Type B pancreatic cell (in vitro differentiated cells): ENCODE data around the gene ADGRG6. TPM values are rescaled to one million over a fixed set of nuclear protein-coding genes. Genes with fewer than 3 reads are reported as not detected.

Experiments used
- DNase-seq: peaks from one replicate; pipeline ENCODE4 v3.0.0; 2021; ENCODE audit warnings: mixed read lengths; ENCODE audit not compliant: unreplicated experiment; ENCODE audit errors: extremely low spot score
- H3K27ac Mint-ChIP-seq: 2 replicates; pipeline ENCODE4 v1.8.0; 2021; ENCODE audit warnings: mild to moderate bottlenecking, mixed read lengths
- H3K27me3 Mint-ChIP-seq: 2 replicates; pipeline ENCODE4 v1.8.0; 2021; ENCODE audit warnings: mixed read lengths
- H3K36me3 Mint-ChIP-seq: 2 replicates; pipeline ENCODE4 v1.8.0; 2021; ENCODE audit warnings: mixed read lengths
- H3K4me1 Mint-ChIP-seq: one replicate; pipeline ENCODE4 v1.8.0; 2021; ENCODE audit warnings: mixed read lengths; ENCODE audit not compliant: unreplicated experiment
- H3K4me3 Mint-ChIP-seq: 2 replicates; pipeline ENCODE4 v1.8.0; 2021; ENCODE audit warnings: mild to moderate bottlenecking, mixed read lengths
- H3K9me3 Mint-ChIP-seq: 2 replicates; pipeline ENCODE4 v1.8.0; 2021; ENCODE audit warnings: mixed read lengths
- total RNA-seq: library from RNA; stranded (reverse); gene quantifications from 2 replicates; pipeline ENCODE4 v1.2.1, GENCODE V29; 2021; ENCODE audit warnings: low replicate concordance
- TF ChIP-seq, protein P1 (sequence below): fragments of 200-600 bp; sonication (generic); conservative IDR thresholded peaks from 2 replicates; pipeline ENCODE4 v1.5.0; 2021; ENCODE audit warnings: antibody characterized with exemption, mild to moderate bottlenecking

Gene ADGRG6
- total RNA-seq, 1 donor from 2014 or later = 26.7 TPM

DNA sequence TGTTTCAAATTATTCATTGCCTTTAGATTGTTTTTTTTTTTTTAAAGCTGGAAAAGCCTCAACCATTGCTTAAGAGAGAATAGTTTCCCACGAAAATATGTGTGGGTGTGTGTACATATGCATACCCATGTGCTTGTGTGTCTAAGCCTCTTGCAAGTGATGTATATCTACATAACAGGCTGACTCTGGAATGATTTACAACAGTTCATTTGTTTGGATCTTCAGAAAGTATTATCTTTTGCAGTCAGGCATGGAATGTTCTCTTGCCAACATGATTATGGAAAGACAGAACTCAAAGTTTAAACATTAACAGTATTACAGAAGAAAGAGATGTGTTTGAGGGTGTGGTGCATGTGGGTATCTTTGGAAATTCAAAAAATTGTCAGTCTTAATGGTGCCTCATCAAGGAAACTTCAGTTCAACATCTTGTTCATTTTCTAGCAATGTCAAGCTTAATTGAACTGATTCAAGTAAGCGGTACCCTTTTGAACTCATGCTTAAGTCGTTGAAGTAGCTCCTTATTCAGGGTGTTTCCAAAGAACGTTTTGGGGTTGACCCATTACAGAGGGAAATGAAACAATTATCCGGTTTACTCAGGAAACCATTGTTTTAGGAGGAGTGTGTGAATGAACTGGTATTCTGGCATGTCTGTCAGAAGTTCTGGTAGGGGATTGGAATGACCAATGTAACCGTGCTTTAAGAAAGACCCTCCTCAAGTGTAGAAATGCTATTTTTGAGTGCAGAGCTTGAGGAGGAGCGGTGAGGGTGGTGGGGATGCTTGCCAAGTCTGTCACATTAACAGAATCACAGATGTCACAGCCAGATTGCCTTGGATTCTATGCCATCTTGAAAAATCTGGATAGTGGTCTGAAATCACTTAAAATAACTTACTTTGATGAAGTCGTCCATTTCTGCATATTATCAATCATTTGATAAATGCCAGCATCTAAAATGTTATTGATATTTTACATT lies 60.3 kb downstream of the ADGRG6 start:
- Mint-ChIP-seq H3K27ac (peak overlapping the region; percentile 73), H3K4me3 (peak overlapping the region; percentile 12), H3K27me3 (no peaks in the 10 kb centered on the region), H3K9me3 (peaks cover 6% of the 10 kb centered on the region), H3K36me3 (no peaks in the 10 kb centered on the region), H3K4me1 (peaks cover 15% of the 10 kb centered on the region)
- TF ChIP-seq, protein P1, sequence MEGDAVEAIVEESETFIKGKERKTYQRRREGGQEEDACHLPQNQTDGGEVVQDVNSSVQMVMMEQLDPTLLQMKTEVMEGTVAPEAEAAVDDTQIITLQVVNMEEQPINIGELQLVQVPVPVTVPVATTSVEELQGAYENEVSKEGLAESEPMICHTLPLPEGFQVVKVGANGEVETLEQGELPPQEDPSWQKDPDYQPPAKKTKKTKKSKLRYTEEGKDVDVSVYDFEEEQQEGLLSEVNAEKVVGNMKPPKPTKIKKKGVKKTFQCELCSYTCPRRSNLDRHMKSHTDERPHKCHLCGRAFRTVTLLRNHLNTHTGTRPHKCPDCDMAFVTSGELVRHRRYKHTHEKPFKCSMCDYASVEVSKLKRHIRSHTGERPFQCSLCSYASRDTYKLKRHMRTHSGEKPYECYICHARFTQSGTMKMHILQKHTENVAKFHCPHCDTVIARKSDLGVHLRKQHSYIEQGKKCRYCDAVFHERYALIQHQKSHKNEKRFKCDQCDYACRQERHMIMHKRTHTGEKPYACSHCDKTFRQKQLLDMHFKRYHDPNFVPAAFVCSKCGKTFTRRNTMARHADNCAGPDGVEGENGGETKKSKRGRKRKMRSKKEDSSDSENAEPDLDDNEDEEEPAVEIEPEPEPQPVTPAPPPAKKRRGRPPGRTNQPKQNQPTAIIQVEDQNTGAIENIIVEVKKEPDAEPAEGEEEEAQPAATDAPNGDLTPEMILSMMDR = no peak
- no peak for DNase-seq

DNA sequence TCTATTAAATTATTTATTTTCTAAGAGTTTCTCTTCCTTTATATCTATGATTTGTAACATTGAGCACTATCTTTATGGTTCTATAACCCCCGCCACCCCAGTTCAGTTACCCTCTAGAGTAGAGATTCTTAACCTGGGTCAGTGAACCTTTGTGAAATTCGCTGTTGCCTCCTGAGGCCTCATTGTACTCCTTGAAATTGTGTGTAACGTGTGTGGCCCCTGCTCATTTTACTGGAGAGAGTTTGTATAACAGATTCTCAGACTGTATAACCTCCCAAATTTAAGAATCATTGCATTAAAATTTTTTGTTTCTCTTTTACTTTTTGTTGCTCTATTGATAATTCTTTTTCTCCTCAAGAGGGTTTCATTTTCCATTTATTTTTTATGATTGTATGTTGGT lies 65.3 kb downstream of the ADGRG6 start:
- Mint-ChIP-seq H3K4me1 (peaks cover 3% of the 10 kb centered on the region), H3K4me3 (no peak overlapping the region), H3K27ac (no peak overlapping the region), H3K27me3 (no peaks in the 10 kb centered on the region), H3K36me3 (no peaks in the 10 kb centered on the region), H3K9me3 (peaks cover 2% of the 10 kb centered on the region)
- DNase-seq = no peak
- TF ChIP-seq, protein P1 = no peak

DNA sequence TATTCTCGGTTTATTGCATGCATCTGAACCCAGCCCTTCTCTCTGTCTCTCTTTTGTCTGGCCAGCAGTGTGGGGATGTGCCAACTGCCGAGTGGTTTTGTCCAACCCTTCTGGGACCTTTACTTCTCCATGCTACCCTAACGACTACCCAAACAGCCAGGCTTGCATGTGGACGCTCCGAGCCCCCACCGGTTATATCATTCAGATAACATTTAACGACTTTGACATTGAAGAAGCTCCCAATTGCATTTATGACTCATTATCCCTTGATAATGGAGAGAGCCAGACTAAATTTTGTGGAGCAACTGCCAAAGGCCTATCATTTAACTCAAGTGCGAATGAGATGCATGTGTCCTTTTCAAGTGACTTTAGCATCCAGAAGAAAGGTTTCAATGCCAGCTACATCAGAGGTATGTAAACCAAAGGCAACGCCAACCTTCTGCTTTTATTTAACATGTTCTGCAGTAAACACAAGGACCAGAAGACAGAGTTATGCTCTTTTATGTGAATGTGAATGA lies 65.8 kb downstream of the ADGRG6 start:
- Mint-ChIP-seq H3K9me3 (no peaks in the 10 kb centered on the region), H3K27ac (no peak overlapping the region), H3K4me1 (no peaks in the 10 kb centered on the region), H3K27me3 (no peaks in the 10 kb centered on the region), H3K4me3 (no peak overlapping the region), H3K36me3 (no peaks in the 10 kb centered on the region)
- TF ChIP-seq, protein P1 = no peak
- no peak for DNase-seq

DNA sequence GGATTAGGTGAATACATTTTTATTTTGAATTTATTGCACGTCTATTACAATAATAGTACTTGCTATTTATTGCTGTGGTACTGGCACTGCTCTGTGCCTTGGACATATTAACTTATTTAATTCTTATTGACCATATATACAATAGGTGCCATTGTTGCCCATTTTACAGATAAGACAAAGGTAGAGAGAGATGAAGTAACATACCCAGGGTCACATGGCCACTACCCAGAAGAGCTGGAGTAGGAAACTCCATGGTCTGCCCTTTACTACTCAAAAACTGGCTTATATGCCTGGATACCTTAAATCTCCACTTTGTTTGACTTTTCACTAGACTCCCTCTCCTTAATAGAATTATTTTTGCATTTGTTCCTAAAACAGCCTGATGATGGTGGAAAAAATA lies 67.5 kb downstream of the ADGRG6 start:
- Mint-ChIP-seq H3K9me3 (no peaks in the 10 kb centered on the region), H3K36me3 (no peaks in the 10 kb centered on the region), H3K27ac (no peak overlapping the region), H3K4me3 (no peak overlapping the region), H3K4me1 (peaks cover 4% of the 10 kb centered on the region), H3K27me3 (no peaks in the 10 kb centered on the region)
- DNase-seq = no peak
- TF ChIP-seq, protein P1 = no peak

DNA sequence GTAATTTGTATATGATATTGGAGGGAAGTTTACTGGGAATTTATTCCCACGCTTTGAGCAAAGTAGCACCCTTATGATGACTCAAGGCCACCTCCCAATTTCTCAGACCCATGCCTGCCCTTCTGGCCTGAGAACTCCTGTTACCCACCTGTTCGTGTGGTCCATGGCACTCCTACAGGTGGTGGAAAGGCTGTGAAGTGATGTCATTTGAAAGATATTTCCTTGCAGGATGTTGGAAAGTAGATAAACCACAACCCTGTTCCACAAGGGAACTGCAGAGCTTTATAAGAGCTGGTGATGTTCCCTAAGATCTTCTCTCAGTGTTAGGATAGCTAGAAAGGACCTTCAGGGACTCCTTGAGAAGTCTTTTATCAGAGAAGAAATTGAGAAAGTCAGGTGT lies 70.5 kb downstream of the ADGRG6 start:
- Mint-ChIP-seq H3K27ac (peak overlapping the region; percentile 77), H3K27me3 (no peaks in the 10 kb centered on the region), H3K4me3 (no peak overlapping the region), H3K4me1 (peaks cover 17% of the 10 kb centered on the region), H3K9me3 (no peaks in the 10 kb centered on the region), H3K36me3 (peaks cover 5% of the 10 kb centered on the region)
- TF ChIP-seq, protein P1 = no peak
- no peak for DNase-seq
